HG03175 (cell line): Measurements from ENCODE around the gene PCDHA7.
"Not testable (repeated sequence)": the region's sequence is repeated elsewhere in the genome, so short reads cannot be mapped to it uniquely, and the experiment has no call there.

ENCODE experiments used
- ATAC-seq: cut with Tn5 transposase; IDR thresholded peaks from one replicate; pipeline ENCODE4 v1.9.1; 2021; ENCODE audit warnings: mild to moderate bottlenecking, moderate library complexity; ENCODE audit not compliant: unreplicated experiment

Gene PCDHA7

GRCh38 chr5:140822969-140823368, 11.1 kb upstream of the PCDHA7 start:
- ATAC-seq, result not testable (repeated sequence)

GRCh38 chr5:140823475-140823874, 10.6 kb upstream of the PCDHA7 start:
- no peak for ATAC-seq

GRCh38 chr5:140827704-140828361, 6.2 kb upstream of the PCDHA7 start, which contains the start of gene PCDHA6:
TSS of gene PCDHA6 (plus strand) at chr5:140827960. CDS start at chr5:140828092, 132 bp downstream.
- no peak for ATAC-seq

GRCh38 chr5:140828362-140828737, 5.7 kb upstream of the PCDHA7 start:
- ATAC-seq, result no peak

GRCh38 chr5:140829511-140830501, 4.3 kb upstream of the PCDHA7 start:
- ATAC-seq, result not testable (repeated sequence)

GRCh38 chr5:140834439-140835008, 455 bp downstream of the PCDHA7 start:
- not testable (repeated sequence) for ATAC-seq

GRCh38 chr5:140835622-140836510, 1.8 kb downstream of the PCDHA7 start:
- ATAC-seq, result no peak

GRCh38 chr5:140840978-140841962, 7.2 kb downstream of the PCDHA7 start, which contains the start of gene PCDHA8:
TSS of gene PCDHA8 (plus strand) at chr5:140841187. CDS start at chr5:140841322, 135 bp downstream.
- no peak for ATAC-seq

- no peak for ATAC-seq
Observed at GRCh38 chr5:140842798-140843733, 9.0 kb downstream of the PCDHA7 start.

GRCh38 chr5:140848139-140849102, 14.4 kb downstream of the PCDHA7 start, which contains the start of gene PCDHA9:
TSS of gene PCDHA9 (plus strand) at chr5:140848382. CDS start at chr5:140848496, 114 bp downstream.
- not testable (repeated sequence) for ATAC-seq

- not testable (repeated sequence) for ATAC-seq
Observed at GRCh38 chr5:140849831-140850634, 16.0 kb downstream of the PCDHA7 start.

GRCh38 chr5:140855772-140856674, 22.0 kb downstream of the PCDHA7 start, which contains the start of gene PCDHA10:
TSS of gene PCDHA10 (plus strand) at chr5:140855897. CDS start at chr5:140856049, 152 bp downstream.
- ATAC-seq, result no peak

GRCh38 chr5:140857177-140857986, 23.3 kb downstream of the PCDHA7 start:
- no peak for ATAC-seq

- no peak for ATAC-seq
Observed at GRCh38 chr5:140857987-140858240, 23.8 kb downstream of the PCDHA7 start.
